M059J (cell line): ENCODE data around the gene NFATC2. TPM values are rescaled to one million over a fixed set of nuclear protein-coding genes. Genes with fewer than 3 reads are reported as not detected.
"Not testable (repeated sequence)": the region's sequence is repeated elsewhere in the genome, so short reads cannot be mapped to it uniquely, and the experiment has no call there.

ENCODE experiments used
- DNase-seq: peaks from one replicate; pipeline ENCODE4 v3.0.0-alpha.2; 2012; ENCODE audit warnings: low read depth
- total RNA-seq: library from RNA; depleted of rRNA; stranded (reverse); fragments of >200 nt; shearing (Covaris generic); gene quantifications from 2 replicates; pipeline ENCODE4 v1.2.3, GENCODE V29; 2014

The NFATC2 gene
- total RNA-seq, 1 experiment from 2014 or later: 0.25 TPM

- DNase-seq: peak; percentile 99
Observed at GRCh38 chr20:51354769-51355319, 187.7 kb downstream of the NFATC2 start.

GRCh38 chr20:51354191-51354768, 188.2 kb downstream of the NFATC2 start:
- peak; percentile 92 for DNase-seq

GRCh38 chr20:51353491-51353890, 189.0 kb downstream of the NFATC2 start:
- no peak for DNase-seq

GRCh38 chr20:51352791-51353190, 189.7 kb downstream of the NFATC2 start:
- no peak for DNase-seq

GRCh38 chr20:51350941-51351631, 191.4 kb downstream of the NFATC2 start:
- peak; percentile 88 for DNase-seq

GRCh38 chr20:51348876-51349275, 193.6 kb downstream of the NFATC2 start:
- no peak for DNase-seq

- no peak for DNase-seq
Observed at GRCh38 chr20:51347831-51348230, 194.7 kb downstream of the NFATC2 start.

GRCh38 chr20:51346686-51347485, 195.6 kb downstream of the NFATC2 start:
- DNase-seq: peak; percentile 93

GRCh38 chr20:51345601-51346101, 196.9 kb downstream of the NFATC2 start:
- peak; percentile 94 for DNase-seq

GRCh38 chr20:51343802-51344201, 198.7 kb downstream of the NFATC2 start:
- not testable (repeated sequence) for DNase-seq

- no peak for DNase-seq
Observed at GRCh38 chr20:51342510-51343236, 199.8 kb downstream of the NFATC2 start.

GRCh38 chr20:51341581-51341980, 200.9 kb downstream of the NFATC2 start:
- DNase-seq: no peak

- peak; percentile 44 for DNase-seq
Observed at GRCh38 chr20:51340451-51340840, 202.1 kb downstream of the NFATC2 start.

GRCh38 chr20:51339721-51340450, 202.6 kb downstream of the NFATC2 start:
- peak; percentile 64 for DNase-seq

GRCh38 chr20:51338692-51339440, 203.7 kb downstream of the NFATC2 start:
- peak; percentile 89 for DNase-seq

GRCh38 chr20:51337126-51337805, 205.3 kb downstream of the NFATC2 start:
- no peak for DNase-seq
